Smooth muscle cell (in vitro differentiated cells): ENCODE measurements around the gene MEP1B. TPM values are rescaled to one million over a fixed set of nuclear protein-coding genes. Genes with fewer than 3 reads are reported as not detected.

Experiments
- DNase-seq: peaks from one replicate; lab custom pipeline; 2025; ENCODE audit not compliant: unreplicated experiment; lab: John Stamatoyannopoulos, UW
- H2AFZ ChIP-seq: fragments of 200-600 bp; sonication (generic); 2 replicates; pipeline ENCODE4 v1.6.0; 2016; ENCODE audit warnings: antibody characterized with exemption, low read depth, mild to moderate bottlenecking
- H3F3A ChIP-seq: fragments of 200-600 bp; sonication (generic); 2 replicates; pipeline ENCODE4 v1.6.0; 2017; ENCODE audit warnings: antibody characterized with exemption, low read depth
- H3K27ac ChIP-seq: fragments of 200-600 bp; sonication (generic); 2 replicates; pipeline ENCODE4 v1.5.1; 2016; ENCODE audit warnings: low read depth, mild to moderate bottlenecking
- H3K27me3 ChIP-seq: fragments of 200-600 bp; sonication (generic); 2 replicates; pipeline ENCODE4 v1.6.1; 2016; ENCODE audit warnings: low read depth, mild to moderate bottlenecking
- H3K36me3 ChIP-seq: fragments of 200-600 bp; sonication (generic); 2 replicates; pipeline ENCODE4 v1.5.1; 2016; ENCODE audit warnings: low read depth
- H3K4me1 ChIP-seq: fragments of 200-600 bp; sonication (generic); 2 replicates; pipeline ENCODE4 v1.5.1; 2016; ENCODE audit warnings: low read depth
- H3K4me2 ChIP-seq: fragments of 200-600 bp; sonication (generic); 2 replicates; pipeline ENCODE4 v1.6.0; 2016; ENCODE audit warnings: mild to moderate bottlenecking
- H3K4me3 ChIP-seq: fragments of 200-600 bp; sonication (generic); 2 replicates; pipeline ENCODE4 v1.5.1; 2016; ENCODE audit warnings: mild to moderate bottlenecking
- H3K79me2 ChIP-seq: fragments of 200-600 bp; sonication (generic); 2 replicates; pipeline ENCODE4 v1.6.0; 2016; ENCODE audit warnings: low read depth, mild to moderate bottlenecking
- H3K9ac ChIP-seq: fragments of 200-600 bp; sonication (generic); 2 replicates; pipeline ENCODE4 v1.6.0; 2016; ENCODE audit warnings: low read depth
- H3K9me3 ChIP-seq: fragments of 200-600 bp; sonication (generic); replicated peaks from 2 replicates; pipeline ENCODE4 v1.5.1; 2016; ENCODE audit warnings: low read depth
- H4K20me1 ChIP-seq: fragments of 200-600 bp; sonication (generic); 2 replicates; pipeline ENCODE4 v1.6.0; 2016; ENCODE audit warnings: low read depth
- whole genome bisulfite sequencing: methylation state at CpG from one replicate; pipeline ENCODE4 v1.1.7; 2016; ENCODE audit warnings: low lambda C conversion rate; 5-methylcytosine and 5-hydroxymethylcytosine counted together
- polyA plus RNA-seq: library from polyadenylated mRNA; unstranded; fragments of >200 nt; fragmentation: Nextera tagmentation; extraction: Ambion mirVana; gene quantifications from 2 replicates; pipeline ENCODE4 v1.2.1, GENCODE V29; 2016
- total RNA-seq: library from RNA; depleted of rRNA; stranded (reverse); fragments of >200 nt; gene quantifications from 2 replicates; pipeline ENCODE4 v1.2.3, GENCODE V29; 2014
- TF ChIP-seq, protein P1 (sequence below): fragments of 200-600 bp; sonication (generic); IDR thresholded peaks from 2 replicates; pipeline ENCODE4 v1.5.1; 2017; ENCODE audit warnings: borderline replicate concordance, mild to moderate bottlenecking, antibody characterized with exemption; ENCODE audit not compliant: insufficient read depth, poor library complexity, severe bottlenecking

Gene MEP1B
- total and polyA plus RNA-seq, 2 experiments from 2014 or later: not detected

DNA sequence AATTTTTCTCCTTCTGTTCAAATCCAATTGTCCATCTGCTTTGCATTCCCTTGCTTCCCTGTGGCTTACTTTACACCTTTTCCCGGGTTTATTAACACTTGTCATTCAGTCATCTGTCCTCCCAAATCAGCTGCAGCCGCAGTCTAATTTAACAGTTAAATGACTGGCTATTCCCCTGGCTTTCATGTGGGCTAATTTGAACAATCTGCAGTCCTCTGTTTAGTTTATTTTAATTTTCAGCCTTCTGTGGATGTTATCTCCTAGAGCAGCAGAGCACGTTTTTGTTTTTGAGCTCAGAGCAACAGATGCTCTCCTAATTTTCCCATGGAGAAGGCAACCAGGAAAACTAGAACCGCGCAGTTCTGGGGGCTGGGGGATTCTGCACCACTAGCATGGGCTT, 55.0 kb downstream of the MEP1B start:
- Histone ChIP-seq H3F3A (no peaks in the 10 kb centered on the region), H3K27me3 (no peaks in the 10 kb centered on the region), H3K79me2 (no peaks in the 10 kb centered on the region), H3K4me1 (no peaks in the 10 kb centered on the region), H3K36me3 (no peaks in the 10 kb centered on the region), H4K20me1 (no peaks in the 10 kb centered on the region), H3K4me2 (no peak overlapping the region), H2AFZ (no peak overlapping the region), H3K9me3 (no peaks in the 10 kb centered on the region), H3K4me3 (no peak overlapping the region), H3K27ac (no peak overlapping the region), H3K9ac (no peak overlapping the region)
- TF ChIP-seq, protein P1, sequence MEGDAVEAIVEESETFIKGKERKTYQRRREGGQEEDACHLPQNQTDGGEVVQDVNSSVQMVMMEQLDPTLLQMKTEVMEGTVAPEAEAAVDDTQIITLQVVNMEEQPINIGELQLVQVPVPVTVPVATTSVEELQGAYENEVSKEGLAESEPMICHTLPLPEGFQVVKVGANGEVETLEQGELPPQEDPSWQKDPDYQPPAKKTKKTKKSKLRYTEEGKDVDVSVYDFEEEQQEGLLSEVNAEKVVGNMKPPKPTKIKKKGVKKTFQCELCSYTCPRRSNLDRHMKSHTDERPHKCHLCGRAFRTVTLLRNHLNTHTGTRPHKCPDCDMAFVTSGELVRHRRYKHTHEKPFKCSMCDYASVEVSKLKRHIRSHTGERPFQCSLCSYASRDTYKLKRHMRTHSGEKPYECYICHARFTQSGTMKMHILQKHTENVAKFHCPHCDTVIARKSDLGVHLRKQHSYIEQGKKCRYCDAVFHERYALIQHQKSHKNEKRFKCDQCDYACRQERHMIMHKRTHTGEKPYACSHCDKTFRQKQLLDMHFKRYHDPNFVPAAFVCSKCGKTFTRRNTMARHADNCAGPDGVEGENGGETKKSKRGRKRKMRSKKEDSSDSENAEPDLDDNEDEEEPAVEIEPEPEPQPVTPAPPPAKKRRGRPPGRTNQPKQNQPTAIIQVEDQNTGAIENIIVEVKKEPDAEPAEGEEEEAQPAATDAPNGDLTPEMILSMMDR: no peak
- WGBS: 81% methylated on average over 5 of the region's 5 CpGs
- DNase-seq: no peak

DNA sequence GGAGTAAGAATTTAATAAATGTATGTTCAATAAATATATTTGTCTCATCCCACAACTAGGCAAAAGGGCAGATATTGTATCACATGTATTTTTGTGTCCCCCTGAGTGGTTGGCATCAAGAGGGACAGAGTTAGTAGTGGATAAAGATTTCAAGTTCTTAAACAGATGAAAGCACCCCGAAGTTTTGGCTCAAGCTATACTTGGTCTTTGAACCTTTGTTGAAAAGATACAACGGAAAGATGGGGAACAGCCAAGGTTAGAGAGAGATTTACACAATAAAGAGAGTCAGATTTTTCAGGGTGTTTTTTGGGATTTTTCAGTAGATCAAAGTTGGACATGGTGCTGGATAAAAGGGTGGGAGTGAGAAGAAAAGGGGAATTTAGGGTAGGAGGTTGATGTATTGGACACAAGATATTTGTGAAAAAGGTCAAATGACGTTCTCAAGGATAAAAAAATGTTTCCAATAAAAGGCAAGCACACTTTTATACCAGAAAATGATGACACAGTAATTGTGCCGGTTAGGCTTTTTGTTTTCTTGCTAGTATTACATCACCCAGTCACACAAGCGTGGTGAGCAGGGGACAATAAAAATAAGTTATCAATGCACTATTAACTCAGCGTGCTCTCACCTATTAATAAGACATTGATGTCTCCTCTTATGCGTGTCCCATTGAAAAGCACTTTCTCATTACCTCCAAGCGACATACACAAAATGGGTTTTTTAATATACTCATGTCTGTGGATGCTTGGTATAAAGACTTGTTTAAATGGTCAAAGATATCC, 59.5 kb downstream of the MEP1B start:
- H3K27me3 ChIP-seq: no peaks in the 10 kb centered on the region
- H3F3A ChIP-seq: no peaks in the 10 kb centered on the region
- no peak overlapping the region for H3K4me2 ChIP-seq
- H3K9me3 ChIP-seq: no peaks in the 10 kb centered on the region
- DNase-seq: no peak
- H3K36me3 ChIP-seq: no peaks in the 10 kb centered on the region
- H3K9ac ChIP-seq: no peak overlapping the region
- no peak overlapping the region for H3K27ac ChIP-seq
- no peaks in the 10 kb centered on the region for H3K79me2 ChIP-seq
- no peak overlapping the region for H2AFZ ChIP-seq
- no peaks in the 10 kb centered on the region for H3K4me1 ChIP-seq
- 94% methylated on average over 8 of the region's 8 CpGs for WGBS
- TF ChIP-seq, protein P1: no peak
- no peaks in the 10 kb centered on the region for H4K20me1 ChIP-seq
- no peak overlapping the region for H3K4me3 ChIP-seq

DNA sequence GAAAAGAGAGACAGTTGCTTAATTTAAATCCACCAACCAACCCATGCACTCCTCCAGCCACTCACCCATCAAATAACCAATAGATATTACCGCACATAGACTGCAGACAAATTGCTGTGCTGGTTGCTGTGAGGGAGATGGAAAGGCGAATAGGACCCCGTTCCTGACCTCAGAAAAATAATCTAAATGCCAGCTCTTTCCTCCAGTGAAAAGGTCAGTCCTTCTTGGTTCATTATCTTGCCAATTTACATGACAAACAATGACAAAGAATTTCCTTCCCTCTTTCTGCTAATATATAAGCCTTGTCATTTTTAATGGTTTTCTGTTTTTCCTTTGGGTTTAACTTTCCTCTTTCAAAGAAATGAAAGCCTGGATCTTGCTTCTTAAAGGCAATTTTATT, 61.6 kb downstream of the MEP1B start:
- H3K9ac ChIP-seq: no peak overlapping the region
- TF ChIP-seq, protein P1: no peak
- no peaks in the 10 kb centered on the region for H4K20me1 ChIP-seq
- H3K4me1 ChIP-seq: no peaks in the 10 kb centered on the region
- H3K36me3 ChIP-seq: no peaks in the 10 kb centered on the region
- H3K4me2 ChIP-seq: no peak overlapping the region
- no peaks in the 10 kb centered on the region for H3K79me2 ChIP-seq
- H3F3A ChIP-seq: no peaks in the 10 kb centered on the region
- H3K9me3 ChIP-seq: no peaks in the 10 kb centered on the region
- DNase-seq: no peak
- WGBS: 83% methylated on average over 3 of the region's 3 CpGs
- no peaks in the 10 kb centered on the region for H3K27me3 ChIP-seq
- no peak overlapping the region for H3K27ac ChIP-seq
- no peak overlapping the region for H3K4me3 ChIP-seq
- no peak overlapping the region for H2AFZ ChIP-seq
